GM12873 (cell line): ENCODE results near the gene UGP2.

Experiments used
- CTCF ChIP-seq: IDR thresholded peaks from 2 replicates; pipeline ENCODE4 v1.5.1; 2012; ENCODE audit warnings: low read depth, mild to moderate bottlenecking, moderate library complexity, low read length, control low read depth; ENCODE audit not compliant: insufficient read depth; ENCODE audit errors: missing control alignments

Gene UGP2

DNA sequence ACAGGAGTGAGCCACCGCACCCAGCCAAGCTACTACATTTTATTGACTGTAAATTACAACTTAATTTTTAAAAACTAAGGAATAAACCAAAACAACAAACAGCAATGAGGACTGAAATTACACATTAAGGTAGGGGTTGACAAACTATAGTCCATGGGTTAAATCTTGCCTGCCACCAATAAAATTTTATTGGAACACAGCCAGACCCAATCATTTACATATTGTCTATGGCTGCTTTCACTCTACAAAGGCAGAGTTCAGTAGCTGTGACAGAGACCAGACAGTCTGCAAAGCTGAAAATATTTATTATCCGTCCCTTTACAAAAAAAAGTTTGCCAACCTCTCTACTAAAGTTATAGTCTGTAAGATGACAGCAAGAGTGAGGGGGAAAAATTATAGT lies 24.3 kb upstream of the UGP2 start:
- TF ChIP-seq CTCF: no peak

DNA sequence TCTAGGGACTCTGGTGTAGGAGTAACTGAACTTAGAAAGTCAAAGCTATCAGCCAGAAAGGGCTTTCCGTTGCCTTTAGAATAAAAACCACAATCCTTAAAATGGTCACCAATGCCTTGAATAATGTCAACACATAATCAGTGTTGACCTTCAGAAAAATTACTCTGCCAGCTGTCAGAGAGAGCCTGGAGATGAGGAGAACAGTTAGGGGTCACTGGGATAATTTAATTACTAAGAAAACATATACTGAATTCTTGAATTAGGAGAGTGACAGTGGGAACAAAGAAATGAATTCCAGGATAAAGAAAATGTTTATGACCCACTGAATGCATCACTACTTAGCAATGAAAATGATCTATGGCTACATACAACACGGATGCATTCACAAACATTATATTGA lies 23.4 kb upstream of the UGP2 start:
- no peak for TF ChIP-seq CTCF

- no peak for TF ChIP-seq CTCF
These were observed 22.4 kb upstream of the UGP2 start for GRCh38 chr2:63819256-63819655.

DNA sequence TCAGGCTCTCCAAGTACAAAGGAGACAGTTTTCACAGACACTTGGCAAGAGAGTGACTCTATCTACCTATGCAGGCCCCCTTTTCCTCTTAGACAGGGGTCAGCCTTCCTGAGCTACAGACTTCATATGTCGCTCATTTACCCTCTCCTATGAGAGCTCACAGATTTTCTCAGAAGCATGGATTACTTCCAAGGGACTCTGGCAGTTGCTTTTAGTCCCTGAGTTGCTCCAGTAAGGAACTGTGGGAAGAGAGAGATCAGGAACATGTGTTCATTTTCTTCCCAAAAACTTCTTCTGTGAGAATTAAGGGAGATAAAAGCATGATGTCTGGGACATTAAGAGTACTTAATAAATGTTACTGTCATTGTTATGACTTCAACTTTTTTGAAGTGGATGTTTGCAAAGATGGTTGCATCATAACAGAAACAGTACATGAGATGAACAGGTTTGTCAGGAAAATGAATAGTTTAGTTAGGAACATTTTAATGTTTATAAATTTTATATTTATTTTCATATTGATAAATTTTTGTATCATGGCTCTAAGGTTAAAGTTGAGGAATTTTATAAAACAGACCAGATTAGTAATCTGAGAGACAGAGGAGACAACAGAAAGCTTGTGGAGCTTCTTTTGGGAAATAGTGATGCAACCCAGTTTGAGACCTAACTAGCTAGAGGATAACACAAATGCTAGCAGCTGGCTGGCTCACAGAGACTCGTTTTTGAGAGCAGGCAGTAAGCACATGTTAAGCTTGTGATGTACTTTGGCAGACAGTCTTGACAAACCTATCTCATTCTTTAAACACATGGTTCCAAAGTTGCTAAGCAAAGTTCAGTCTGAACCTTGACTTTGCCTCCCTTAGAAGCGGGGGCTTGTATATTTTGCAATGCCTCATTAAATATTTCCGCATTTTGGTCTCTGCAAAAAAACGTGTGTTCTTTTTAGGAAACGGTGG lies 21.7 kb upstream of the UGP2 start:
- no peak for TF ChIP-seq CTCF

DNA sequence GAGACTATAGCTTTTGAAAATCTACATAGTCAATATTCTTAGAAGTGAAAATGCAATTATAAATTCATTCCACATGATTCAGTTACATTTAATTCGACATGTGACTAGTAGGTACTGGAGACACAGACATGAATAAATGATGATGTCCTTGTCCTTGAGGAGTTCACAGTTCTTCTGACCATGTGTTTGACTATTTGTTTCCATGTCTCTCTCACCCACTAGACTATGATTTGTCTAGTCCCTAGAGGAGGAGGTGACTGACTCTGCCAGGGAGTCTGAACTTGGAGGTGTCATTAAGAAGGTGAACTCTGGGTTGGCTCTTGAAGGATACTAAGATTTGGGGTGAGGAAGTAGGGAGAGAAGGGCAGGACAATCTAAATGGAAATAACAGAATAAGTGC lies 20.7 kb upstream of the UGP2 start:
- TF ChIP-seq CTCF: no peak

DNA sequence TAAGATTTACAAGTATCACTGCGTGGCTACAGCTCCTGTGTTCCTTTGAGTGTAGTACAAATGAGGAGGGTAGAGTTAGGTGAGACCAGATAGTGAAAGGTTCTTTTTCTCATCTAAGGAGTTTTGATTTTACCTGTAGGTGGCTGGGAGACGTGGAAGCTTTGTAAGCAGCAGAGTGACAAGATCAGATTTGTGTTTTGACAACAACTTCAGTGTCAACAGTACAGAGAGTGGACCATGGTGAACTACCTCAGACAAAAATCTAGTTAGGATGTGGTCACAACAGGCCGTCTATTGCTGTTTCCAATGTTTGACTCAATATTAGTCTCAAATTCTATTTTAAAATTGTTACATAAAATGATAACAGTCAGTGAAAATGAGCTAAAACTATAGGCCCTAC lies 20.3 kb upstream of the UGP2 start:
- TF ChIP-seq CTCF: no peak

DNA sequence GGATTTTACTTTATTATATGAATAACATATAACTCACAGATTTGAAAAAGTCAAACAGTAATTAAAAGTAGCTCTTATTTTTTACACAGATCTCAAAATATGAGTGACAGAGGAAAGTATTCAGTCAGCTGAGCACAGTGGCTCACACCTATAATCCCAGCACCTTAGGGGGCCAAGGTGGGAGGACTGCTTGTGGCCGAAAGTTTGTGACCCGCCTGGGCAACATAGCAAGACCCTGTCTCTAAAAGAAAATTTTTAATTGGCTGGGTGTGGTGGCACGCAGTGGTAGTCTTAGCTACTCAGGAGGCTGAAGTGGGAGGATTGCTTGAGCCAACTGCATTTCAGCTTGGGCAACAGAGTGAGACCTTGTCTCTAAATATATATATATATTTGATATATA lies 19.2 kb upstream of the UGP2 start:
- no peak for TF ChIP-seq CTCF
